ENCODE results near the gene PTPRU. TPM values are rescaled to one million over a fixed set of nuclear protein-coding genes. Genes with fewer than 3 reads are reported as not detected.
A peak's percentile ranks its signal among the peaks of the same experiment; 100 is the strongest.

Gene PTPRU
- total and polyA plus RNA-seq, 2 experiments from 2014 or later: 23.2 to 89.7 TPM

GRCh38 chr1:29264773-29265389 lies 28.6 kb downstream of the PTPRU start:
- TF ChIP-seq, protein P1, sequence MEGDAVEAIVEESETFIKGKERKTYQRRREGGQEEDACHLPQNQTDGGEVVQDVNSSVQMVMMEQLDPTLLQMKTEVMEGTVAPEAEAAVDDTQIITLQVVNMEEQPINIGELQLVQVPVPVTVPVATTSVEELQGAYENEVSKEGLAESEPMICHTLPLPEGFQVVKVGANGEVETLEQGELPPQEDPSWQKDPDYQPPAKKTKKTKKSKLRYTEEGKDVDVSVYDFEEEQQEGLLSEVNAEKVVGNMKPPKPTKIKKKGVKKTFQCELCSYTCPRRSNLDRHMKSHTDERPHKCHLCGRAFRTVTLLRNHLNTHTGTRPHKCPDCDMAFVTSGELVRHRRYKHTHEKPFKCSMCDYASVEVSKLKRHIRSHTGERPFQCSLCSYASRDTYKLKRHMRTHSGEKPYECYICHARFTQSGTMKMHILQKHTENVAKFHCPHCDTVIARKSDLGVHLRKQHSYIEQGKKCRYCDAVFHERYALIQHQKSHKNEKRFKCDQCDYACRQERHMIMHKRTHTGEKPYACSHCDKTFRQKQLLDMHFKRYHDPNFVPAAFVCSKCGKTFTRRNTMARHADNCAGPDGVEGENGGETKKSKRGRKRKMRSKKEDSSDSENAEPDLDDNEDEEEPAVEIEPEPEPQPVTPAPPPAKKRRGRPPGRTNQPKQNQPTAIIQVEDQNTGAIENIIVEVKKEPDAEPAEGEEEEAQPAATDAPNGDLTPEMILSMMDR (IDR thresholded peaks at IDR 0.05; ENCODE audit: low read depth, low read length): no peak

GRCh38 chr1:29266912-29267311 lies 30.6 kb downstream of the PTPRU start:
- no peaks in the 10 kb centered on the region for H3K36me3 ChIP-seq
- H3K4me1 ChIP-seq (ENCODE audit: low read depth): peaks cover 32% of the 10 kb centered on the region
- no peaks in the 10 kb centered on the region for H3K9me3 ChIP-seq (ENCODE audit: low read depth)
- TF ChIP-seq, protein P1 (IDR thresholded peaks at IDR 0.05; ENCODE audit: low read depth, low read length): no peak
- H3K27ac ChIP-seq: peak overlapping the region; percentile 86
- H3K27me3 ChIP-seq: no peaks in the 10 kb centered on the region
- H3K4me3 ChIP-seq: no peak overlapping the region
- DNase-seq (ENCODE audit: low read depth in 1 of 2, low spot score in 1 of 2): no peak

More at GRCh38 chr1:29264773-29265389, 28.6 kb downstream of the PTPRU start:
- H3K36me3 ChIP-seq: no peaks in the 10 kb centered on the region
- H3K27ac ChIP-seq: no peak overlapping the region
- peak in 1 of 2 donors; percentile 70 for DNase-seq (ENCODE audit: low read depth in 1 of 2, low spot score in 1 of 2)
- no peaks in the 10 kb centered on the region for H3K9me3 ChIP-seq (ENCODE audit: low read depth)
- peaks cover 21% of the 10 kb centered on the region for H3K4me1 ChIP-seq (ENCODE audit: low read depth)
- no peak overlapping the region for H3K4me3 ChIP-seq
- no peaks in the 10 kb centered on the region for H3K27me3 ChIP-seq

DNA sequence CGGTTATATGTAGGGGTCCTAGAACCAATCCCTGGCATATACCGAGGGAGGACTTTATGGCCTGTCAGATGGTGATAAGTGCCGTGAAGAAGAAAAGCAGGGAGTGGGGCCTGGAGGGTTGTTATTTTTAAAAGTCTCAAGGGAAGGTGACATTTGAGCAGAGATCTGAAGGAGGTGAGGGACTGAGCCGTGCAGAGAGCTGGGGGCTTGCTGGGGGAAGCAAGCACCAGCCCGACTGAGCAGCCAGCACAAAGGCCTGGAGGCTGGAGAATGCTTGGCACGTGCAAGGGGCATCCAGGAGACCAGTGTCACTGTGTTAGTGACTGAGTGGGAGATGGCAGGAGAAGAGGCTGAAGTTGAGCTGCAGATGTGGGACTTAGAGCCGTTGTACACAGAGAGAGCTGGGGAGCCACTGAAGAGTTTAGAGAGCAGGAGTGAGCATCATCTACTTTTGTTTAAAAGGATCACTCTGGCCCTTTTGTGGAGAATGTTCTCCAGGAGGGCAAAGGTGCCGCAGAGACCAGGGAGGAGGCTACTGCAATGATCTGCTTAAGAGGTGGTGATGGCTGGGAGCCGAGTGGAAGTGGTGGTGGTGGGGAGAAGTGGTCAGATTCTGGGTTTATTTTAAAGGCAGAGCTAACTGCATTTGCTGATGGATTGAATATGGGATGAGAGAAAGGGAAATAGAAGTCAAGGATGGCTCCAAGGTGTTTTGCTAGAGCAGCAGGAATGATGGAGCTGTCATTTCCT lies 31.2 kb downstream of the PTPRU start:
- Histone ChIP-seq H3K4me1 (ENCODE audit: low read depth) (peaks cover 36% of the 10 kb centered on the region), H3K4me3 (no peak overlapping the region), H3K27me3 (no peaks in the 10 kb centered on the region), H3K27ac (peak overlapping the region; percentile 86), H3K36me3 (no peaks in the 10 kb centered on the region), H3K9me3 (ENCODE audit: low read depth) (no peaks in the 10 kb centered on the region)
- TF ChIP-seq, protein P1 (IDR thresholded peaks at IDR 0.05; ENCODE audit: low read depth, low read length): no peak
- peak in 1 of 2 donors; percentile 57 for DNase-seq (ENCODE audit: low read depth in 1 of 2, low spot score in 1 of 2)

GRCh38 chr1:29269382-29269781 lies 33.1 kb downstream of the PTPRU start:
- H3K4me3 ChIP-seq: no peak overlapping the region
- H3K27ac ChIP-seq: no peak overlapping the region
- H3K4me1 ChIP-seq (ENCODE audit: low read depth): peaks cover 36% of the 10 kb centered on the region
- H3K36me3 ChIP-seq: no peaks in the 10 kb centered on the region
- DNase-seq (ENCODE audit: low read depth in 1 of 2, low spot score in 1 of 2): no peak
- TF ChIP-seq, protein P1 (IDR thresholded peaks at IDR 0.05; ENCODE audit: low read depth, low read length): no peak
- no peaks in the 10 kb centered on the region for H3K9me3 ChIP-seq (ENCODE audit: low read depth)
- no peaks in the 10 kb centered on the region for H3K27me3 ChIP-seq

GRCh38 chr1:29270929-29271521 lies 34.7 kb downstream of the PTPRU start:
- no peak overlapping the region for H3K4me3 ChIP-seq
- H3K36me3 ChIP-seq: no peaks in the 10 kb centered on the region
- no peak for DNase-seq (ENCODE audit: low read depth in 1 of 2, low spot score in 1 of 2)
- TF ChIP-seq, protein P1 (IDR thresholded peaks at IDR 0.05; ENCODE audit: low read depth, low read length): no peak
- H3K27me3 ChIP-seq: no peaks in the 10 kb centered on the region
- H3K4me1 ChIP-seq (ENCODE audit: low read depth): peaks cover 36% of the 10 kb centered on the region
- no peaks in the 10 kb centered on the region for H3K9me3 ChIP-seq (ENCODE audit: low read depth)
- peak overlapping the region; percentile 72 for H3K27ac ChIP-seq

All from cardiac muscle cell (in vitro differentiated cells and primary cell).